Omental fat pad (tissue), 4 donors: ENCODE data around the gene COL11A1. TPM values are rescaled to one million over a fixed set of nuclear protein-coding genes. Genes with fewer than 3 reads are reported as not detected.

Source experiments
- ATAC-seq: fragments of 150-250 bp; one replicate; pipeline ENCODE4 v1.9.1; 2016; ENCODE audit warnings: mild to moderate bottlenecking, moderate library complexity; ENCODE audit not compliant: low FRiP score
- DNase-seq: peaks from one replicate; pipeline ENCODE4 v3.0.0-alpha.2; 2019; ENCODE audit warnings: low spot score
- CTCF ChIP-seq, 3 donors: fragments of 450-650 bp; IDR thresholded peaks; one replicate each; pipeline ENCODE4 v1.5.1; 2016 to 2017; ENCODE audit warnings: antibody characterized with exemption in 3 of 3, mild to moderate bottlenecking in 3 of 3, moderate library complexity in 2 of 3
- total RNA-seq, 4 donors: library from RNA; depleted of rRNA; stranded (reverse); fragments of >200 nt; gene quantifications; one replicate each; pipeline ENCODE4 v1.1.0, GENCODE V29; 2016

The COL11A1 gene
- total RNA-seq, 4 donors from 2014 or later = 0.06 to 1.7 (median 0.65) TPM; not detected in 1

GRCh38 chr1:102872526-102872925 lies 235.8 kb downstream of the COL11A1 start:
- no peak for DNase-seq
- ATAC-seq = no peak
- TF ChIP-seq CTCF (IDR thresholded peaks at IDR 0.05) = no peak

- ATAC-seq = no peak
- DNase-seq = no peak
- no peak for TF ChIP-seq CTCF (IDR thresholded peaks at IDR 0.05)
Observed at GRCh38 chr1:102872097-102872496, 236.2 kb downstream of the COL11A1 start.

- no peak for TF ChIP-seq CTCF (IDR thresholded peaks at IDR 0.05)
- DNase-seq = no peak
- no peak for ATAC-seq
Observed at GRCh38 chr1:102863704-102864103, 244.6 kb downstream of the COL11A1 start.

- no peak for ATAC-seq
- TF ChIP-seq CTCF (IDR thresholded peaks at IDR 0.05) = no peak
Observed at GRCh38 chr1:102861247-102861646, 247.1 kb downstream of the COL11A1 start.

GRCh38 chr1:102858695-102859094 lies 249.6 kb downstream of the COL11A1 start:
- TF ChIP-seq CTCF (IDR thresholded peaks at IDR 0.05) = no peak
- DNase-seq (no peak), ATAC-seq (no peak)

More at GRCh38 chr1:102861247-102861646, 247.1 kb downstream of the COL11A1 start:
- DNase-seq = no peak

GRCh38 chr1:102857251-102857650 lies 251.1 kb downstream of the COL11A1 start:
- TF ChIP-seq CTCF (IDR thresholded peaks at IDR 0.05) = no peak
- ATAC-seq (no peak), DNase-seq (no peak)

- ATAC-seq = no peak
- no peak for DNase-seq
- no peak for TF ChIP-seq CTCF (IDR thresholded peaks at IDR 0.05)
Observed at GRCh38 chr1:102853701-102854187, 254.6 kb downstream of the COL11A1 start.
